ENCODE measurements around the gene TAS2R1.
"Not testable (repeated sequence)": the region's sequence is repeated elsewhere in the genome, so short reads cannot be mapped to it uniquely, and the experiment has no call there.

Gene TAS2R1

DNA sequence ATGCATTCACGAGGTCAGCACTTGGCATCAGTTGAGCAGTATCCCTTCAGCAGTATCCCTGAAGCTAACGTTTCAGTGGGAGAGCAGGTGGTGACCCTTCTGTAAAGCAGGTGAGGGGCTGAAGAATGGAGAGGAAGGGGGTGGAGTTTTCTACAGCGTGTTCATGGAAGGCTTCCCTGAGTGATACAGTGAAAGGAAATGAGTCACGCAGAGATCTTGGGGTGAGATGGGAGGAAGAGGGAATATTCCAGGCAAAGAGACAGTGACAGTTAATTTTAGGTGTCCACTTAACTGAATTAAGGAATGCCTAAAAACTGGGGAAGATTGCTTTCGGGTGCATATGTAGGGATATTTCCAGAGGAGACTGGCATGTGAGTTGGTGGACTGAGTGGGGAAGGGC lies 25.7 kb downstream of the TAS2R1 start:
- TF ChIP-seq, protein P1, sequence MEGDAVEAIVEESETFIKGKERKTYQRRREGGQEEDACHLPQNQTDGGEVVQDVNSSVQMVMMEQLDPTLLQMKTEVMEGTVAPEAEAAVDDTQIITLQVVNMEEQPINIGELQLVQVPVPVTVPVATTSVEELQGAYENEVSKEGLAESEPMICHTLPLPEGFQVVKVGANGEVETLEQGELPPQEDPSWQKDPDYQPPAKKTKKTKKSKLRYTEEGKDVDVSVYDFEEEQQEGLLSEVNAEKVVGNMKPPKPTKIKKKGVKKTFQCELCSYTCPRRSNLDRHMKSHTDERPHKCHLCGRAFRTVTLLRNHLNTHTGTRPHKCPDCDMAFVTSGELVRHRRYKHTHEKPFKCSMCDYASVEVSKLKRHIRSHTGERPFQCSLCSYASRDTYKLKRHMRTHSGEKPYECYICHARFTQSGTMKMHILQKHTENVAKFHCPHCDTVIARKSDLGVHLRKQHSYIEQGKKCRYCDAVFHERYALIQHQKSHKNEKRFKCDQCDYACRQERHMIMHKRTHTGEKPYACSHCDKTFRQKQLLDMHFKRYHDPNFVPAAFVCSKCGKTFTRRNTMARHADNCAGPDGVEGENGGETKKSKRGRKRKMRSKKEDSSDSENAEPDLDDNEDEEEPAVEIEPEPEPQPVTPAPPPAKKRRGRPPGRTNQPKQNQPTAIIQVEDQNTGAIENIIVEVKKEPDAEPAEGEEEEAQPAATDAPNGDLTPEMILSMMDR (IDR thresholded peaks at IDR 0.05; ENCODE audit: extremely low read depth, missing control alignments): no peak
- no peak for DNase-seq (ENCODE audit: low spot score)

DNA sequence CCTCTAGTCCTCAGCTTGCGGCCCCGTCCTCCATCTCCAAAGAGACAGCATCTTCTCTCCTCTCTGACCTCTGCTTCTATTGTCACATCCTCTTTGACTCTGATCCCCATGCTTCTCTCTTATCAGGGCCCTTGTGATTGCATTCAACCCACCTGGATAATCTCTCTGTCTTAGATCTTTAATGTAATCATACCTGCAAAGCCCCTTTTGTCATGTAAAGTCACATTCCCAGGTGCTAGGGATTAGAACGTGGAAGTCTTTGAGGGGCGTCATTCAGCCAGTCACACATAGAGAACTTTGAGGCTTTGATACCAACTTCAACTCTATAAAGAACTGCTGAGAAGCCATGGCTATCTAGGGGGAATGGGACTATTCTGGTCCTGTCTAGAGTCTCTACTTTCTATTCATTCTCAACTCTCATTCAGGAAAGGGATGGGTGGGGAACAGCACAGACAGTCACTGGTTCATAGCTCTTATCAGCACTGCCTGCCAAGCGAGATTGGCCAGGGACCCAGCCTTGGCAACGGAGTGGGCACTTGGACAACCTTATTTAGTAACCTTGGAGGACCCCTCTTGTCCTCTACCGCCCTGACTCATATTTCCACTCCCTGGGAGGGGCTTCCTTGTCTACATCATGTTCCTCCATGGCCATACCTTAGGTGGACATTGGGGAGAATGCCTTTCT lies 29.0 kb downstream of the TAS2R1 start:
- no peak for DNase-seq (ENCODE audit: low spot score)
- TF ChIP-seq, protein P1 (IDR thresholded peaks at IDR 0.05; ENCODE audit: extremely low read depth, missing control alignments): no peak

DNA sequence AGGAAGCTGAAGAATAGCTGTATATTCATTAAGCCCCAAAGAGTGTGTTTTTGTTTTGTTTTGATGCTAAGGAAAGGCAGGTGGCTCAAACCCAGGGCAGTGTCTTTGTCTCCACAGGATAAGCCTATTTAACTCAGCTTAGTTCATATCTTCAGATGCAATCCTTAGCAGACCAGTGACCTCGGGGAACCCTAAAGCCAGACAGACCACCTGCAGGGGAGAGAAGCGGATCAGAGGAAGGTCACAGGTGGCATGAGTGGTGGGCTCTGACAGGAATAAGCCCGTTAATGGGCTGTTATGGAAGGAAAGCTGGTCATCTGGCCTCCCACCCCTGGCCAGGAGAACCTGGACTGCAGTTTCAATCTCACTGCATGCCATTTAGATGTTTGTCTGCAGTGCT lies 30.8 kb downstream of the TAS2R1 start:
- TF ChIP-seq, protein P1 (IDR thresholded peaks at IDR 0.05; ENCODE audit: extremely low read depth, missing control alignments): no peak
- no peak for DNase-seq (ENCODE audit: low spot score)

DNA sequence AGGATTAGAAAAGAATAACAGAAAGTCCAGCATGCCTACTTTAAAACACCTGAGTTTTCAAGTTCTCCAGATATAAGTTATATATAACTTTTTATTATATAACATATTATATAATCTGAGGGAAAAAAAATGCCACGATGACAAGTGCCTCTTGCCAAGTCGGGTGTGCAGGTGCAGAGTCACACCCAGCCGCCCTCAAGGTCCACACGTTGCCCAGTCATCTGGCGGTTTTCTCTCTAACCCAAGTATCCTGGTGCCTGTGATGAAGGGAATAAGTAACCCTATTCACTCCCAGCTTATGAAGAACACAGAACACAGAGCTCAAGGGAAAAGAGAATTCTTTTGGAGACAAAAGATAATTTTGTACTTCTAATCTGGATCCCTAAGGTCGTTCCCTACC lies 31.8 kb downstream of the TAS2R1 start:
- DNase-seq (ENCODE audit: low spot score): not testable (repeated sequence)

DNA sequence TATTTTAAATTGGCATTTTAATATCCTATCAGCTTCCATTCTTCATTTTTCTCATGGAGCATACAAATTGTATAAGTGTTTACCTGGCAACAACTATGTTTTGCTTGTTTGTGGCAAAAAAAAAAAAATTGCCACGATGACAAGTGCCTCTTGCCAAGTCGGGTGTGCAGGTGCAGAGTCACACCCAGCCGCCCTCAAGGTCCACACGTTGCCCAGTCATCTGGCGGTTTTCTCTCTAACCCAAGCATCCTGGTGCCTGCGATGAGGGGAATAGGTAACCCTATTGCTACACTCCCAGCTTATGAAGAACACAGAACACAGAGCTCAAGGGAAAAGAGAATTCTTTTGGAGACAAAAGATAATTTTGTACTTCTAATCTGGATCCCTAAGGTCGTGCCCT lies 32.8 kb downstream of the TAS2R1 start:
- DNase-seq (ENCODE audit: low spot score): not testable (repeated sequence)

DNA sequence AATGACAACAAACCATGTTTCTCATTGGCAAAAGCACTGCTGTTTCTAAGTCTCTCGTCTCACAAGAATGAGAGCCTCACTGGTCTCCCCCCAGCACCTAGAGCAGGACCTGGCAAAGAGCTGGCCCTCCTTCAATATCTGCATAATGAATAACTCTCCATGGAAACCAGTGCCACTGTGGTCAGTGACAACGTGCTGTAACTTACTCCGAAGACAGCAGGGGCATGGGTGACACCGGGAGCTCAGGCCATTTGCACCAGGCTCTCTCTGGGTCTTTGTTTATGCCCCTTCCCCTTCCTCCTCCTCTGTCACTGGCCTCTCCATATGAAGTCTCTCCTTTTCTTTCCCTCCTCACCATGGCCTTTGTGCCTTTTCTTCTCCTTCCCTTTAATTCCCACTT lies 33.3 kb downstream of the TAS2R1 start:
- TF ChIP-seq, protein P1 (IDR thresholded peaks at IDR 0.05; ENCODE audit: extremely low read depth, missing control alignments): no peak

DNA sequence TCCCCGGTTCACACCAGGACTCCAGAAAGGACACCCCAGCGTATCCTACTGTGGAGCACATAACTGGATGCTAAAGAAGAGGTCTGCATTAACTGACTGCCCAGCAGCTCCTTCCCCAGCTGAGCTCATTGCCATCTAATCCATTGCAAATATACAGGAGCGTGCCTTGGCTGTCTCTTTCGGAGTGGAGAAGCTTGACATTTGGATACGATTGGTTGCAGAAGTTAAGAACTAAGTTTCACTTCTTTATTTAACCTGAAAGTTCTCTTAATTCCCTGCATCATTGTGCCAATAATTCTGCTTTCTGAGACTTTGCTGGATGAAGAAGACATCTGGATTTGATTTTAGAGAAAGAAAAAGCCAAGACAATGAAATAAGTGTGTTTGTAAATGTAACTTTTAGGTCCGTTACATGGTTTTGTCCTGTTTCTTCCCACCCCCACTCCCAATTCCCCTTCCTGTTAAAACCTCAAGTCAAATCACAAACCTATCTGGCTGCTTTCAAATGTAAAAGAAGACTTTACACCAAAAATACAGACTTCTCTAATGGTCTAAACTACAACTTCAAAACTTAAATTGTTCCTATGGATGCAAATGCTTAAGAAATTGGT lies 33.9 kb downstream of the TAS2R1 start:
- DNase-seq (ENCODE audit: low spot score): no peak
- TF ChIP-seq, protein P1 (IDR thresholded peaks at IDR 0.05; ENCODE audit: extremely low read depth, missing control alignments): no peak

More for the DNA sequence above, 33.3 kb downstream of the TAS2R1 start:
- no peak for DNase-seq (ENCODE audit: low spot score)

DNA sequence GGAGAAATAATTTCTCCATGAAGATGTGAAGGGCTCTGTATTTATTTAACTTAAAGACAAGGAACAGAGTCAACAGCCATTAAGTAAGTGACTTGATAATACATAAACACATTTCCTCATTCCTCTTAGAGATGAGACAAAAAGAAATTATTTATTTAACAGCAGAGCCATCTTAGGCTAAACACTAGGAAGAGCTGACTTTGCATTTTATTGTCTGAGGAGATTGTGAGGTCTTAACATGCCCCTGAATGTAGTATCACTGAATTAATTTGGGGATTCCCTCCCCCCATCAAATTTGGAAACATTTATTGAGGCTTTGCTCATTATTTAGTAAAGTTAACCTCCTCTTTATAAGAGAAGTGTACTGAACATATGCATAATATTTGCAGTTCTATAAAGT lies 35.2 kb downstream of the TAS2R1 start:
- DNase-seq (ENCODE audit: low spot score): no peak
- TF ChIP-seq, protein P1 (IDR thresholded peaks at IDR 0.05; ENCODE audit: extremely low read depth, missing control alignments): no peak
